HT-29 (cell line): ENCODE results near the gene HBA1. TPM values are rescaled to one million over a fixed set of nuclear protein-coding genes. Genes with fewer than 3 reads are reported as not detected.
"Not testable (repeated sequence)": the region's sequence is repeated elsewhere in the genome, so short reads cannot be mapped to it uniquely, and the experiment has no call there.

ENCODE experiments used
- DNase-seq: peaks from one replicate; pipeline ENCODE4 v3.0.0-alpha.2; 2015; ENCODE audit warnings: low spot score
- small RNA-seq: library from RNA; depleted of rRNA; stranded (forward); fragments of <200 nt; gene quantifications from one replicate; pipeline ENCODE3, GENCODE V24; 2014
- total RNA-seq: library from RNA; depleted of rRNA; stranded (reverse); fragments of >200 nt; shearing (Covaris generic); gene quantifications from 2 replicates; pipeline ENCODE4 v1.2.3, GENCODE V29; 2014; rRNA removed

Gene HBA1
- total RNA-seq, 1 experiment from 2014 or later: not detected

DNA sequence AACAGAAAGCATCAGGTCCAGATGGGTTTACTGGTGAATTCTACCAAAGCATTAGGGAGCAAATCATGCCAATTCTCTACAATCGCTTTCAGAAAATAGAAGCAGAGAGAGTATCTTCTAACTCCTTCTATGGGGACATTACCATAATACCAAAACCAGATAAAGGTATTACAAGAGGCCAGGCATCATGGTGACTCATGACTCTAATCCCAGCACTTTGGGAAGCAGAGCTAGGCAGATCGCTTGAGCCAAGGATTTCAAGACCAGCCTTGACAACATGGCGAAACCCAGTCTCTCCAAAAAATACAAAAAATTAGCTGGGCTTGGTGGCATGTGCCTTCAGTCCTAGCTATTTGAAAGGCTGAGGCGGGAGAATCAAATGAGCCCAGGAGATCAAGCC lies 26.8 kb downstream of the HBA1 start:
- DNase-seq: no peak

DNA sequence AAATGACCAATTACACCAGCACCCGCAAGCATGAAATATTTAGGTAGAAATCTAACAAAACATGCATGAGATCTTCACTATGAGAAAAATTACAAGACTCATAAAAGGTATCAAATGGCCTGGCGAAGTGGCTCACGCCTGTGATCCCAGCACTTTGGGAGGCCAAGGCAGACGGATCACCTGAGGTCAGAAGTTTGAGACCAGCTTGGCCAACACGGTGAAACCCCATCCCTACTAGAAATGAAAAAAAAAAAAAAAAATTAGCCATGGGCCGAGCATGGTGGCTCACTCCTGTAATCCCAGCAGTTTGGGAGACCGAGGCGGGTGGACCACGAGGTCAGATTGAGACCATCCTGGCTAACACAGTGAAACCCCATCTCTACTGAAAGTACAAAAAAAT lies 27.6 kb downstream of the HBA1 start:
- DNase-seq: not testable (repeated sequence)

DNA sequence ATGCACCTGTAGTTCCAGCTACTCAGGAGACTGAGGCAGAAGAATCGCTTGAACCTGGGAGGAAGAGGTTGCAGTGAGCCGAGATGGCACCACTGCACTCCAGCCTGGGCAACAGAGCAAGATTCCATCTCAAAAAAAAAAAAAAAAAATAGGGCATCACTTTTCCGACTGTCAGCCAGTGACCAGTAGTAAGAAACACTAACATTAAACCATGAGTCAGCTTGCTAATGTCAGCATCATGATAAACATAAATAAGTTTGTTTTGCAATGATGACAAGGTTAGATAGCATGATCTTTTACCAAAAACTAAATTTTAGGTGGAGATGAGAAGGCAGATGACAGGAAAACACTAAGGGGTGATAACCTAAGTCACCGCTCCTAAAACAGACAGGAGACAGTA lies 32.9 kb downstream of the HBA1 start:
- not testable (repeated sequence) for DNase-seq

DNA sequence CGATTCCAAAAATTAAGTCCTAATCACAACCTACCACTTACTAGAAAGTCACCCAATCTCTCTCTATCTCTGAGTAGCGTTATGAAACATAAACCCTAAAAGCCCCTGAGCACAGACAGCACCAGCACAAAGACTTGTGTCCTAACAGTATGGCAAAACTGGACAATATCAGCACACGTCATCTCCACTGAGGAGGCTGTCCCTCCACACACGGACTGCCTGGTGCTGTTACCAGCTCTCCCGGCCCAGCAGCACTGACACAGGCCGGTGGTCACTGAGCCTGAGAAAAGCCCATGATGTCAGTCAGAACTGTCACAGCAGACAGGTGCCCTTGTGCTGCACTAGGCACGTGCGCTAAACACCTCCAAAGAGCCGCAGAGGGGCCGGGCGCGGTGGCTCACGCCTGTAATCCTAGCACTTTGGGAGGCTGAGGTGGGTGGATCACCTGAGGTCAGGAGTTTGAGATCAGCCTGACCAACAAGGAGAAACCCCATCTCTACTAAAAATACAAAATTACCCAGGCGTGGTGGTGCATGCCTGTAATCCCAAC lies 35.2 kb downstream of the HBA1 start:
- DNase-seq: not testable (repeated sequence)

DNA sequence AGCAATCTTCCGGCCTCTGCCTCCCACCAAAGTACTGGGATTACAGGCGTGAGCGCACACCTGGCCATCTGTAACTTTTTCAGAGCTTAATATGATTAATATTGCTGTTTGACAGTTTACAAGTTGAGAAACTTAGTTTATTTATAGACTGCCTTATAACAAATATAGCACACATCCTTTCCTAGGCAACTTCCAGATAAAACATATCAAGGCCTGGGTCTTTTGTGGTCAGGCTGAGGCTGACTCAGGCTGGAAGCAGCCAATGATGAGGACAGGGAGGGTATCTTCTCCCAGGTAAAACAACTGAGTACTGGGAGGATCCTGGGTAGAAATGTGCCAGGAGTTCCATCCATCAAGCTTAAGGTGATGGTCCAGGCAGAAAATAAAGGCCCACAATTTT lies 36.5 kb downstream of the HBA1 start:
- DNase-seq: no peak

- no peak for DNase-seq
Measured at GRCh38 chr16:220021-220420, 43.5 kb downstream of the HBA1 start.

Small RNAs within 50 kb of the gene (small RNA-seq; reads per million reads assigned to genes)
- not detected for gene RF00019

Other genes with a start within 250 kb of the HBA1 start
- 19.8 and 26.8 TPM in 2 replicates for gene POLR3K, start 123.1 kb upstream of the HBA1 start, total RNA-seq
- 64.8 and 67.5 TPM in 2 replicates for gene SNRNP25, start 122.9 kb upstream of the HBA1 start, total RNA-seq
- 265 and 291 TPM in 2 replicates for gene RHBDF1, start 104.0 kb upstream of the HBA1 start, total RNA-seq
- gene MPG, start 98.5 kb upstream of the HBA1 start, total RNA-seq: 332 and 334 TPM in 2 replicates
- 15.3 and 19.4 TPM in 2 replicates for gene NPRL3, start 38.0 kb upstream of the HBA1 start, total RNA-seq
- gene HBZ, start 24.0 kb upstream of the HBA1 start, total RNA-seq: not detected in 2 replicates
- not detected in 2 replicates for gene HBM, start 10.7 kb upstream of the HBA1 start, total RNA-seq
- gene HBA2, start 3.8 kb upstream of the HBA1 start, total RNA-seq: not detected in 2 replicates
- gene HBQ1, start 3.8 kb downstream of the HBA1 start, total RNA-seq: not detected in 2 replicates
- 46.2 and 48.6 TPM in 2 replicates for gene LUC7L, start 52.8 kb downstream of the HBA1 start, total RNA-seq
- 36.5 and 44.0 TPM in 2 replicates for gene FAM234A, start 58.1 kb downstream of the HBA1 start, total RNA-seq
- gene RGS11, start 99.3 kb downstream of the HBA1 start, total RNA-seq: 0.41 and 0.55 TPM in 2 replicates
- gene ARHGDIG, start 103.9 kb downstream of the HBA1 start, total RNA-seq: 33.1 and 52.0 TPM in 2 replicates
- gene PDIA2, start 106.5 kb downstream of the HBA1 start, total RNA-seq: 3.0 and 6.3 TPM in 2 replicates
- gene AXIN1, start 176.0 kb downstream of the HBA1 start, total RNA-seq: 77.0 and 88.4 TPM in 2 replicates
- gene MRPL28, start 193.9 kb downstream of the HBA1 start, total RNA-seq: 223 and 226 TPM in 2 replicates
- gene PGAP6, start 205.3 kb downstream of the HBA1 start, total RNA-seq: 150 and 161 TPM in 2 replicates
- 25.3 and 29.0 TPM in 2 replicates for gene NME4, start 220.5 kb downstream of the HBA1 start, total RNA-seq
- 25.2 and 29.1 TPM in 2 replicates for gene DECR2, start 225.2 kb downstream of the HBA1 start, total RNA-seq
- gene RAB11FIP3, start 249.0 kb downstream of the HBA1 start, total RNA-seq: 5.2 and 9.5 TPM in 2 replicates